ENCODE data around the gene PRKCA. TPM values are rescaled to one million over a fixed set of nuclear protein-coding genes. Genes with fewer than 3 reads are reported as not detected.
A peak's percentile ranks its signal among the peaks of the same experiment; 100 is the strongest.

The PRKCA gene
- total RNA-seq, 2 experiments from 2014 or later, result 75.1 to 78.5 TPM

DNA sequence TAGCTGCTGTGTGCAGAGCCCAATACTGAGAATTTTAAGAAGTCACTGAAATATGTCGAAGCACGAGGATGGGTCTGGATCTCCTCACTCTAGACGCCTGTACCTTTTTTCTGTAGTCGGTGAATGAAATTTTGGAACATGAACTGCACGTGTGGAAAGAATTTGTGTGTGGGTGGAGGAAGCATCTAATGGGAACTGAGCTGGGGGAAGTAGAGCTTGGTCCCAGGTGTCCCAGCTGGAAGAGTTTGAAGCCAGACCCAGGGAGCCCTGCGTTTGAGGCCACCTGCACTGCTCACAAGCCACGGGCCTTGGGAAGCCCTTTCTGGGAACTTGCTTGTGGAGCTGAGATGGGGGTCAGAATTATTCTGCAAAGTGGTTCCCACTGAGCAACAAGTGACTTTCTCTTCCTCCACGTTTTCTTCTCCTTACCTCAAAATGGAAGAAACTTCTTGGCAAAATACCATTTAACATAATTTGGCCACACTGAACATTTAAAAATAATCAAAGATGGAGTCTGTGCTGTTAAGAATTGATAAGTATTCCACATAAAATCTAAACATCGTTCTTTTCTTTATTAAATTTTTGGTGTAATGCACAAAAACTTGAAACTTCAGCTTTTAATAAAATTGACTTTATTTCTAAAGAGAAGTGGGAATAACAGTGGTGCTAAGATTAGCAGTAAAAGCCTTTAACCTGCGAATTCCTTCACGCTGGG is 163.8 kb downstream of the PRKCA start:
- H3K27me3 Mint-ChIP-seq, result no peaks in the 10 kb centered on the region
- CTCF ChIA-PET, result interaction anchor here (1.1 to 2.1 kb wide), 5 partner anchors 16 to 211 kb away, joined by 3 to 7 read pairs (median 4); no protein-coding TSS in a partner anchor
- H3K27ac Mint-ChIP-seq, result peak overlapping the region; percentile 91
- intact Hi-C loops (cut with micrococcal nuclease), result loop anchor here (2.0 to 5.0 kb wide), 6 partner anchors 25 to 1344 kb away; no protein-coding TSS in a partner anchor
- peaks cover 5% of the 10 kb centered on the region for H3K36me3 Mint-ChIP-seq
- H3K4me3 Mint-ChIP-seq, result no peak overlapping the region
- peaks cover 82% of the 10 kb centered on the region for H3K4me1 Mint-ChIP-seq (ENCODE audit: low read depth)
- DNase-seq, result no peak
- no peaks in the 10 kb centered on the region for H3K9me3 Mint-ChIP-seq
- POLR2A ChIA-PET, result interaction anchor here (1.0 to 1.5 kb wide), 3 partner anchors 53 to 211 kb away, joined by 3 to 4 read pairs (median 4); no protein-coding TSS in a partner anchor

DNA sequence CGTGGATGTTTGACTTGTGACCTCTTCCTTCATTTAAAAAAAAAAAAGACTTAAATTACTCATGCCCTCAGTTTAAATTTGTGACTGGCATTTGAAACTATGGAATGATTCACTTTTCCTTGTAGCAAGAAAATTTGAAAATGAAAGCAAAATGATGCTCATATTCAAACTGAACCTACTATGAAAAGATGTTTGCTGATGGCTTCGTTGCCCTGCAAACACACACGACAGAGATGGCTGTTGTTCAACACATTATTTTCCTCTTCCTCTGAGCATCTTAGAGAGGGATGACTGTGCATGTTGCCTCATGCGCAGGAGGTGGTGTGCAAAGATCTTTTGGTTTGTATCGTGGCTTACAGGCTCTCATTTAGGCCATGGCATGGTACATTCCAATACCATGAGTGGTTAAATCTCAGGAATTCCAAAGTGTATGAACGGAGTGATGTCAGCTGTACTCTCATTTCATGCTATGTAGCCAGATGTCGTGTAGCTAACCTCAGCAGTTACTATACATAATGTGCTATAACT is 164.5 kb downstream of the PRKCA start:
- H3K9me3 Mint-ChIP-seq, result no peaks in the 10 kb centered on the region
- peaks cover 80% of the 10 kb centered on the region for H3K4me1 Mint-ChIP-seq (ENCODE audit: low read depth)
- H3K36me3 Mint-ChIP-seq, result peaks cover 5% of the 10 kb centered on the region
- intact Hi-C loops (cut with micrococcal nuclease), result loop anchor here (1.0 to 5.0 kb wide), 12 partner anchors 24 to 1345 kb away; no protein-coding TSS in a partner anchor
- H3K27ac Mint-ChIP-seq, result peak overlapping the region; percentile 91
- H3K27me3 Mint-ChIP-seq, result no peaks in the 10 kb centered on the region
- peak; percentile 88 for DNase-seq
- ChIA-PET POLR2A (interaction anchor here (1.0 to 1.9 kb wide), 5 partner anchors 43 to 81 kb away, joined by 3 to 10 read pairs (median 6); no protein-coding TSS in a partner anchor), CTCF (interaction anchor here (0.7 to 3.2 kb wide), 7 partner anchors 43 to 212 kb away, joined by 3 to 15 read pairs (median 4); no protein-coding TSS in a partner anchor)
- H3K4me3 Mint-ChIP-seq, result peak overlapping the region; percentile 60

DNA sequence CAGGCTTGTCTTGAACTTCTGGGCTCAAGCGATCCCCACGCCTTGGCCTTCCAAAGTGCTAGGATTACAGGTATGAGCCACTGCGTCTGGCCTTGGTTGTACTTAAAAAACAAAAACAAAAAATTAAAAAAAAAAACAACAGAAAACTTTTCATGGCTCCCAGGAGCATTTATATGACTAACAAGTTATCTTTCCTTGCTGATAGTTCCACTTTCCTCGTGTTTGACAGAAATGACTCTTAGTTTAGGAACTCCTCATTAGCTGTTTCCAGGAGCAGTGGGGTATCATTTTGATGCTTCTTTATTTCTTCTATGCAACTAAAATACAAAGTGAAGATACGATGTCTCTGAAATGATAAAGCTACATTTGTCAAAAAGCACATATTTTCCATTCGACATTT is 165.4 kb downstream of the PRKCA start:
- ChIA-PET POLR2A (interaction anchor here (0.8 to 1.9 kb wide), 6 partner anchors 42 to 80 kb away, joined by 3 to 10 read pairs (median 5); no protein-coding TSS in a partner anchor), CTCF (interaction anchor here (0.7 to 3.2 kb wide), 7 partner anchors 42 to 213 kb away, joined by 3 to 15 read pairs (median 4); no protein-coding TSS in a partner anchor)
- peak overlapping the region; percentile 91 for H3K27ac Mint-ChIP-seq
- no peak for DNase-seq
- H3K4me3 Mint-ChIP-seq, result no peak overlapping the region
- H3K4me1 Mint-ChIP-seq (ENCODE audit: low read depth), result peaks cover 85% of the 10 kb centered on the region
- no peaks in the 10 kb centered on the region for H3K9me3 Mint-ChIP-seq
- intact Hi-C loops (cut with micrococcal nuclease), result loop anchor here (1.0 to 5.0 kb wide), 12 partner anchors 23 to 1345 kb away; no protein-coding TSS in a partner anchor
- no peaks in the 10 kb centered on the region for H3K27me3 Mint-ChIP-seq
- peaks cover 5% of the 10 kb centered on the region for H3K36me3 Mint-ChIP-seq

DNA sequence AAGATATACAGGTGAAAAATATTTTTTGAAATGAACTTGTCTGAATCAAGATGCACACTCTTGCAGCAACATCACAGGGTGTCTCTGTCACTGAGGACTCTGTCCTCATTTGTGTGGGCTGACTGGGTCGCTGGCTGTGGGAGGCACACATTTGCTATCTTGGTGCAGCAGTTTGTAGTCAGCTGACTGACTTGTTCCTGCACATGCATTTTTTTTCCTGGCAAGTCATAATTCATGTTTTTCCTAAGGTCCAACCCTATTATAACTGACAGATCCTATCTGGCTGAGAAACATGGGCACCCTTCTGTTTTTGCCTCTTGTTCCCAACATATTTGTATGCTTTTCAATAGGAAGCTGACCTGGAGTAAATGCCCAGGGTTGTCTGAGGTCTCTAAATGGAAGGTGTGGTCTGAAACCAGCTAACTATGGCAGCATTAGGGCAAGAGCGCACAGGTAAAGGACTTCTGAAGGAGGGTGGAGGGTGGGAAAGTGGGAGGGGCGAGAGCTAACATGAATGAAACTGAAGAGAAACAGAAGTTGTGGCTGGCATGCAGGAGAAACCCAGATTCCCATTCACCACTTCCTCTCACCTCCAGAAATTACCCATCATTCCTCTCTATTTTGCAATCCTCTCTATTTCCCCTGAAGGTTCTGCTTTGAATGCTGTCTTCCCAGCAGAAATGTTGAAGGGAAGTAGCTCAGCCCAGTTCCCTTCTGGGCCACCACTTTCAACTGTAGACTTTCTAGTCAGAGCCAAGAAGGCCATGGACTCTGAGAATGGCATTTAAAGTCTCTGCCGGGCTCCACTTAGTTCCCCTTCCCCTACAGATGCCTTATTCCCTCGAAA is 166.1 kb downstream of the PRKCA start:
- DNase-seq, result no peak
- Mint-ChIP-seq H3K36me3 (peaks cover 5% of the 10 kb centered on the region), H3K4me3 (no peak overlapping the region), H3K27me3 (no peaks in the 10 kb centered on the region), H3K4me1 (ENCODE audit: low read depth) (peaks cover 84% of the 10 kb centered on the region), H3K9me3 (no peaks in the 10 kb centered on the region), H3K27ac (peak overlapping the region; percentile 91)
- intact Hi-C loops (cut with micrococcal nuclease), result loop anchor here (5.0 kb wide), 3 partner anchors 96 to 1346 kb away; no protein-coding TSS in a partner anchor
- ChIA-PET CTCF (interaction anchor here (1.1 to 3.2 kb wide), 2 partner anchors 98 to 115 kb away, joined by 3 to 15 read pairs; no protein-coding TSS in a partner anchor), POLR2A (interaction anchor here (0.8 to 1.9 kb wide), 4 partner anchors 41 to 73 kb away, joined by 4 to 10 read pairs (median 6); no protein-coding TSS in a partner anchor)

DNA sequence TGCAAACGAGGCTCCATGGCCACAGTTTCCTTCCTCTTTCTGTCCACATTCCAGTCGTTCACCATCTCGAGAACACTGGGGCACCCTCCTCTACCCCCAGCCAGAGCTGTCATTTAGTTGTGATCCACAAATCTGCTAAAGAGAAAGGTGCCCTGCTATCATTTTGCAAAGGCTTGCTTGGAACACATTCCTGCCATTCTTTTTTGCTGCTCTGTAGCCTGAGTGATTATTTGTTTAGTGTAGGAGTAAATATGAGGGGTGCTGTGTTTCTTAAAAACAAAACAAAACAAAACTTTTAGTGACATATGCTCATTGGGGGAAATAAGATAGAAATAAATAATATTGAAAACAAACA is 166.7 kb downstream of the PRKCA start:
- peaks cover 5% of the 10 kb centered on the region for H3K36me3 Mint-ChIP-seq
- ChIA-PET CTCF (interaction anchor here (1.1 to 3.2 kb wide), 2 partner anchors 98 to 114 kb away, joined by 3 to 15 read pairs; no protein-coding TSS in a partner anchor), POLR2A (interaction anchor here (1.4 to 1.9 kb wide), 2 partner anchors 9 to 42 kb away, joined by 4 to 7 read pairs; no protein-coding TSS in a partner anchor)
- H3K9me3 Mint-ChIP-seq, result no peaks in the 10 kb centered on the region
- H3K27me3 Mint-ChIP-seq, result no peaks in the 10 kb centered on the region
- H3K27ac Mint-ChIP-seq, result peak overlapping the region; percentile 91
- DNase-seq, result no peak
- H3K4me1 Mint-ChIP-seq (ENCODE audit: low read depth), result peaks cover 79% of the 10 kb centered on the region
- no peak overlapping the region for H3K4me3 Mint-ChIP-seq
- intact Hi-C loops (cut with micrococcal nuclease), result loop anchor here (5.0 kb wide), 3 partner anchors 97 to 1347 kb away; no protein-coding TSS in a partner anchor

DNA sequence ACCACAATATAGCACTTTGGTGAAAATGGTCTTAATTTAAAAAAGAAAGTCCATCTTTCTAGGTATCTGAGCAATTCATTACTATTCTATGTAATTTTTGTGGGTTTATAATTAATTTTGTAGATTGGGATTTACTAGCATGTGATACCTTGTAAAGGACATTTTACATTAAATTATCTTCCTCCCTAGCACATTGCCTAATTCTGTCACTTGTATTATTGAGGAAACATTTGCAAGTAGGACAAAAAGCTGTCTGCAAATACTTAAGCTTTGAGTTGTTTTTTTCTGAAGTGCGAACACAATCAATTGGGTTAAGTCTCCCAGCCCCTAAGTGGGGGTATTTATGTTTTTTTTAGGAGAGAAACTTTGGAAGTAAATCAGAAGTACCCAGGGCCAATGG is 167.0 kb downstream of the PRKCA start:
- Mint-ChIP-seq H3K27me3 (no peaks in the 10 kb centered on the region), H3K27ac (no peak overlapping the region), H3K36me3 (peaks cover 5% of the 10 kb centered on the region), H3K4me1 (ENCODE audit: low read depth) (peaks cover 81% of the 10 kb centered on the region), H3K4me3 (no peak overlapping the region), H3K9me3 (no peaks in the 10 kb centered on the region)
- CTCF ChIA-PET, result interaction anchor here (3.2 kb wide), 1 partner anchor 97 kb away, joined by 15 read pairs; no protein-coding TSS in a partner anchor
- DNase-seq, result no peak
- POLR2A ChIA-PET, result interaction anchor here (1.4 kb wide), 1 partner anchor 9 kb away, joined by 4 read pairs; no protein-coding TSS in a partner anchor
- intact Hi-C loops (cut with micrococcal nuclease), result loop anchor here (5.0 kb wide), 3 partner anchors 97 to 1347 kb away; no protein-coding TSS in a partner anchor

DNA sequence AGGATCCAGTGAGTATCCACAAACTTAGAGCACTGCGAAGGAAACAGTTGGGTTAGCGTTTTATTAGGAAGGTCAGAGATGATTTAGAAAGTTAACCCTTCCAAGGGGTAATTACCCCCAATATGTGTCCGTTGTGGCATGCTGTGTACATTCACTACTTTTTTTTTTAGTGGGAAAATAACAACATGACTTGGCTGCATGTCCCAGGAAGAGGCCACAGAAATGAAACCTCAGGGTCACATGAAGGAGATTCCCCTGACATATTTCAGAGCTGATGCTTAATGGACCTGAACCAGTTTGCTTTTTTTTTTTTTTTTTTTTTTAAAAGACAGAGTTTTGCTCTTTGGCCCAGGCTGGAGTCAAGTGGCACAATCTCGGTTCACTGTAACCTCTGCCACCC is 167.5 kb downstream of the PRKCA start:
- POLR2A ChIA-PET, result interaction anchor here (1.4 kb wide), 1 partner anchor 10 kb away, joined by 4 read pairs; no protein-coding TSS in a partner anchor
- no peak overlapping the region for H3K4me3 Mint-ChIP-seq
- CTCF ChIA-PET, result interaction anchor here (3.2 kb wide), 1 partner anchor 97 kb away, joined by 15 read pairs; no protein-coding TSS in a partner anchor
- H3K9me3 Mint-ChIP-seq, result no peaks in the 10 kb centered on the region
- no peak overlapping the region for H3K27ac Mint-ChIP-seq
- H3K36me3 Mint-ChIP-seq, result peaks cover 5% of the 10 kb centered on the region
- H3K4me1 Mint-ChIP-seq (ENCODE audit: low read depth), result peaks cover 82% of the 10 kb centered on the region
- intact Hi-C loops (cut with micrococcal nuclease), result loop anchor here (5.0 kb wide), 3 partner anchors 98 to 1348 kb away; no protein-coding TSS in a partner anchor
- no peak for DNase-seq
- H3K27me3 Mint-ChIP-seq, result no peaks in the 10 kb centered on the region

DNA sequence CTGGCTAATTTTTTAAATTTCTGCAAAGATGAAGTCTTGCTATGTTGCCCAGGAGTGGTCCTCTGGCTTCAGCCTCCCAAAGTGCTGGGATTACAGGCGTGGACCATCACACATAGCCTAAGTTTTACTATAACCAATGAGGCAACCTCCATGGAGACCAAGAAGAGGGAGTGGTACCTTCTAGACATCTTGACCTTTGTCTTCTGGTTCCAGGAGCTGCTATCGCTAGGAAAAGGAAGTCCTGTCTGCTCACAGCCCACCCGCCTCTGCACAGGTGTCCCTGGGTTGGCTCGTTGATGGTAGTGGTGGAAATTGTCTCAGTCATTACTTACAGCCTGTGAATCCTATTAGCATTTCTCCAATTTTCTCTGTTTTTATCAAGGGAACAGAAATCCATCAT is 169.7 kb downstream of the PRKCA start:
- intact Hi-C loops (cut with micrococcal nuclease), result no loop called here
- ChIA-PET POLR2A (no interaction called here), CTCF (no interaction called here)
- no peak for DNase-seq
- Mint-ChIP-seq H3K27ac (no peak overlapping the region), H3K27me3 (no peaks in the 10 kb centered on the region), H3K4me3 (no peak overlapping the region), H3K9me3 (no peaks in the 10 kb centered on the region), H3K36me3 (peaks cover 7% of the 10 kb centered on the region), H3K4me1 (ENCODE audit: low read depth) (peaks cover 72% of the 10 kb centered on the region)

DNA sequence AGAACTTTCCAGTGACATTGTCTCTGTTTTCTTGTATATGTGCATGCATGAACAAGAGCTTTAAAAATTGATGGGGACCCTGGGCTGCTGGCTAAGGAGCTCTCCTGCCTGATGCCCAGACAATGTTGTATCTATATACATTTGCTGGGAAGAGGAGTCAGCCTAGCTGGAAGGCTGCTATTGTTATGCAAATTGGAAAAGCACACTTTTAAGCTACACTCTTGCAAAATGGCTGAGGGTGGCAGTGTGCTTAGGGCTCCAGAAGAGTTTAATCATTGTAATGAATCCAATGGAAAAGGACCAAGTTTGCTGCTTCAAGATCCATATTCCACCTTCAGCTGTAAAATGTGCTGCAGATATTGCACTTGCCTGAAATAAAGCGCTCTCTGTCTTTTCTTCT is 171.8 kb downstream of the PRKCA start:
- no peaks in the 10 kb centered on the region for H3K27me3 Mint-ChIP-seq
- CTCF ChIA-PET, result interaction anchor here (1.8 kb wide), 1 partner anchor 36 kb away, joined by 4 read pairs; no protein-coding TSS in a partner anchor
- H3K4me1 Mint-ChIP-seq (ENCODE audit: low read depth), result peaks cover 51% of the 10 kb centered on the region
- intact Hi-C loops (cut with micrococcal nuclease), result no loop called here
- peaks cover 5% of the 10 kb centered on the region for H3K9me3 Mint-ChIP-seq
- H3K27ac Mint-ChIP-seq, result no peak overlapping the region
- peaks cover 17% of the 10 kb centered on the region for H3K36me3 Mint-ChIP-seq
- POLR2A ChIA-PET, result interaction anchor here (0.8 to 1.0 kb wide), 2 partner anchors 11 to 17 kb away, joined by 3 read pairs; no protein-coding TSS in a partner anchor
- DNase-seq, result no peak
- no peak overlapping the region for H3K4me3 Mint-ChIP-seq

DNA sequence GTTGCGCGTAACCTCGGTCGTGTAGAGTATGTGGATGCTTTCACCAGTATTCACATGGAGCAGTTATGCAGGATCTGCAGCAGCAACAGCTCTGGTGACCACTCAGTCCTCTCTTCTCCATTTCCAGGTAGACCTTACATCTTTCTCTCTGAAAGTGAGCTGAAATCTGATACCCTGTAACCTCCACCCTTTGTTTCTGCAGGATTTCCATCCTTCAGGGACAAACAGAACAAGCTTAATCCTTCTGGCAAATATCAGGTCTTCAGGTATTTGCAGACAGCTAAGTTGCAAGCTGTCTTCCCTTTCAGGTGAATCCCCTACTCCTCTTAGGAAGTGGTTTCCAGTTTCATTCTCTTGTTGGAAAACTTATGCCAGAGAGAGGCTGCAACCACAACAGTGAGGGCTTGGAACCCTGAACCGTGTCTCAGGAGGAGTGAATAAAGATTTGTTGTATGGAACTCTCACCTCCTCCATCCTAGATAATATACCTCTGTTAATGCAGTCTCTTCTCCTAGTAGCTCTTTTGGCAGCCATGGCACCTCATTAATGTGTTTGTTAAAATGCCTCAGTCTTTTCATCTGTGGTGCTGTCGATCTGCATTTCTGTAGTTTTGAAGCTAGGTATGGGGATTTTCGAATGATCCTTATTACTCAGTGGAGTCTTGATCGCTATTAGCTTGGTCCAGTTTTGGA is 172.5 kb downstream of the PRKCA start:
- intact Hi-C loops (cut with micrococcal nuclease), result no loop called here
- Mint-ChIP-seq H3K9me3 (peaks cover 5% of the 10 kb centered on the region), H3K4me1 (ENCODE audit: low read depth) (peaks cover 45% of the 10 kb centered on the region), H3K4me3 (no peak overlapping the region), H3K27ac (no peak overlapping the region), H3K27me3 (no peaks in the 10 kb centered on the region), H3K36me3 (peaks cover 17% of the 10 kb centered on the region)
- CTCF ChIA-PET, result interaction anchor here (1.0 to 1.8 kb wide), 2 partner anchors 35 to 54 kb away, joined by 4 read pairs; no protein-coding TSS in a partner anchor
- POLR2A ChIA-PET, result interaction anchor here (0.8 to 1.0 kb wide), 2 partner anchors 12 to 17 kb away, joined by 3 read pairs; no protein-coding TSS in a partner anchor
- DNase-seq, result no peak
